Heart left ventricle (tissue), 13 donors: ENCODE measurements around the gene ATPAF1.

ENCODE experiments used
- CTCF ChIP-seq, 12 donors: fragments of 200-600 bp; sonication (generic) in 4 of 12; IDR thresholded peaks; one replicate each; pipeline versions ENCODE4 v1.5.0 to v1.8.0; 2018 to 2022; ENCODE audit warnings: antibody characterized with exemption in 12 of 12, mild to moderate bottlenecking in 5 of 12
- POLR2A ChIP-seq, 2 donors: fragments of 450-650 bp; IDR thresholded peaks; one replicate each; pipeline ENCODE4 v1.6.1; 2017; ENCODE audit warnings: antibody characterized with exemption in 2 of 2, mild to moderate bottlenecking in 2 of 2, moderate library complexity in 2 of 2
- donor health status: ischemic (EF 13 %, LVEDD 7.1; RV severe dilation, severe dysfunction).
- donor health status: DM: no; HTN: yes; CAD: no.
- donor health status: DM: no; HTN: no; CAD: no.
- donor health status: ischemic (EF 25% LVEDD 6.9; RV normal size, moderate dysfunction).
- donor health status: ischemic (EF 25% LVEDD 5.7; RV mildly dilated, moderate dysfunction).
- donor health status: ischemic (EF 35%, LVEDD 5.7; RV mildly dilated, moderate dysfunction).
- donor health status: nonischemic (EF 11% LVEDD 7.7; RV severe dilation, severe dysfunction).
- donor health status: DM: yes; HTN: yes; CAD: no.
- donor health status: PGD.
- donor health status: ischemic (EF 29% LVEDD 5.4; RV normal size, mild dysfunction).
- donor health status: nonischemic (EF 23%, LVEDD 6.1; RV moderate dilation, normal function).

- TF ChIP-seq POLR2A (IDR thresholded peaks at IDR 0.05): no peak
- TF ChIP-seq CTCF (IDR thresholded peaks at IDR 0.05): peak; percentile 24 to 52 (median 37)
Observed at GRCh38 chr1:46622344-46622743, 45.8 kb downstream of the ATPAF1 start.
